Mononuclear cell (primary cell): ENCODE data around the gene WBP2. TPM values are rescaled to one million over a fixed set of nuclear protein-coding genes. Genes with fewer than 3 reads are reported as not detected.
"Not testable (repeated sequence)": the region's sequence is repeated elsewhere in the genome, so short reads cannot be mapped to it uniquely, and the experiment has no call there.

Experiments used
- H3K27me3 ChIP-seq: 2 replicates; pipeline ENCODE4 v1.6.0; 2011; ENCODE audit warnings: low read length, control low read depth; ENCODE audit not compliant: insufficient read depth
- H3K4me1 ChIP-seq: 2 replicates; pipeline ENCODE4 v1.5.1; 2011; ENCODE audit warnings: mild to moderate bottlenecking, low read length, control low read depth; ENCODE audit not compliant: insufficient read depth
- H3K4me3 ChIP-seq: 2 replicates; pipeline ENCODE4 v1.5.1; 2011; ENCODE audit warnings: mild to moderate bottlenecking, low read length, moderate library complexity
- H3K9me3 ChIP-seq: 2 replicates; pipeline ENCODE4 v1.5.1; 2011; ENCODE audit warnings: low read depth, mild to moderate bottlenecking, control low read depth, low read length
- total RNA-seq: library from RNA; depleted of rRNA; stranded (reverse); fragments of >200 nt; gene quantifications from one replicate; pipeline ENCODE4 v1.2.3, GENCODE V29; 2012

Gene WBP2
- total RNA-seq, 1 donor: 30.5 TPM

DNA sequence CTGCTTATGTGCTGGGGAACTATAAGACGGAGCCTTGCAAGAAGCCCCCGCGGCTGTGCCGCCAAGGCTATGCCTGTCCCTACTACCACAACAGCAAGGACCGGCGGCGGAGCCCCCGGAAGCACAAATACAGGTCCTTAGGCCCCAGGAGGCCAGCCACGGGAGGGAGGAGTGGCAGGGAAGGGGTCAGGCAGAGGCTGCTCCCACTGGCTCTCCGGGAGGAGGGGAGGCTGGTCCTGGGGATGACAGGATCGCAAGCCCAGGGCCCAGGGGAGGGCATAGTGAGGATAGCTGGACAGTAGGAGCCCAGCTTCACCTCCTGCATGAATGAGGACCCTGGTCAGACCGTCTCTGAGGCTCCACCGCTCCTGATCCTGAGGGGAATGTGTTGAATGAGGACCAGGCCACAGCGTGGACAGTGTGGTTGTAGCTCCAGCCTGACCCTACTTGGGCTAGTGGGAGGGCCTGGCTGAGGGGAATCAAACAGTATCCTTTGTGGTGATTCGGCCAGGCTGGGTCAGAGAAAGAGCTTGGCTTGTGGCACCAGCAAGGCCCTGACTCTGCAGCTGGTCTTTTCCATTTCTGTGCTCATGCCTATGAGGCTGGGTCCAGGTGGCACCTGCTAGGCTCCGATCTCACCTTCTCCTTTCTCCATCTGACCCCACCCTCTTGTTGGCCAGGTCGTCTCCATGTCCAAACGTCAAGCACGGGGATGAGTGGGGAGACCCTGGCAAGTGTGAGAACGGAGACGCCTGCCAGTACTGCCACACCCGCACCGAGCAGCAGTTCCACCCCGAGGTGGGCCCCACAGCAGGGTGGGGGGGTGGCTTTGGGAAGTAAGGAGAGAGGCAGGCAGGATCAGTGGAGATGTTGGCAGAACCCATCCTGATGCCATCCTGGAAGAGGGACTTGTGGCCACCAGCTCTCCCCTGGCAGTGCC lies 41.8 kb downstream of the WBP2 start:
- H3K27me3 ChIP-seq: no peaks in the 10 kb centered on the region
- H3K9me3 ChIP-seq: no peaks in the 10 kb centered on the region
- no peak overlapping the region for H3K4me3 ChIP-seq
- H3K4me1 ChIP-seq: no peaks in the 10 kb centered on the region

DNA sequence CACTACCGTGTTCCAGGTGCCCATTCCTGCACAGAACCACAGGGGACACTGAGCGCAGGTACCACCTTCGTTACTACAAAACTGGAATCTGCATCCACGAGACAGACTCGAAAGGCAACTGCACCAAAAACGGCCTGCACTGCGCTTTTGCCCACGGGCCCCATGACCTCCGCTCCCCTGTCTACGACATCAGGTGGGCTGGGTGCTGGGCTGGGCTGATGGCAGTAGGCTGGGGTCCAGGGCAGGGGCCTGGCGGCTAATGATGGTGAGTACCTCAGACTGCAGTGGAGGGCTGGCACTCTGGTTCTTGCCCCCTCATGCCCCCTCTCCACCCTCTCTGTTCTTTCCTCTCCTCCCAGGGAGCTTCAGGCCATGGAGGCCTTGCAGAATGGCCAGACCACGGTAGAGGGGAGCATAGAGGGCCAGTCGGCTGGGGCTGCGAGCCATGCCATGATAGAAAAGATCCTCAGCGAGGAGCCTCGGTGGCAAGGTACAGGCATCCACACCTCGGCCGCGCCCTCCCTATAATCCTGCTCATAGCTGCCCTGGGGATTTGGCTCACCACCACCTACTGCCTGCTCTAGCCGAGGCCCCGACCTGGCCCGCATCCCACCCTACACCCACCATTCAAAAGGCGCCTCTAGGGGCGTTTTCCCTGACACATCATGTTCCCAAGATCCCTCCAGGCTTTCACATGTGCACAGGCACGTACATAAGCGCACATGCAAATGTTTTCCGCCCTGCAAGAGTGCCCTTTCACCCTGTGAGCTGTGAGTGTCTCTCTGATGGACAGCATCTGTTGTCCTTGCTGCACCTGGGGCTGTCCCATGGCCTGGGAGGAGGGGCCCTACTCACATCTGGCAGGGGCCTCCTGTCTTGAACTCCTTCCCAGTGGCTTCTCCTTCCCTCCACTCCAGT lies 42.8 kb downstream of the WBP2 start:
- Histone ChIP-seq H3K4me3 (no peak overlapping the region), H3K9me3 (no peaks in the 10 kb centered on the region), H3K4me1 (no peaks in the 10 kb centered on the region), H3K27me3 (no peaks in the 10 kb centered on the region)

DNA sequence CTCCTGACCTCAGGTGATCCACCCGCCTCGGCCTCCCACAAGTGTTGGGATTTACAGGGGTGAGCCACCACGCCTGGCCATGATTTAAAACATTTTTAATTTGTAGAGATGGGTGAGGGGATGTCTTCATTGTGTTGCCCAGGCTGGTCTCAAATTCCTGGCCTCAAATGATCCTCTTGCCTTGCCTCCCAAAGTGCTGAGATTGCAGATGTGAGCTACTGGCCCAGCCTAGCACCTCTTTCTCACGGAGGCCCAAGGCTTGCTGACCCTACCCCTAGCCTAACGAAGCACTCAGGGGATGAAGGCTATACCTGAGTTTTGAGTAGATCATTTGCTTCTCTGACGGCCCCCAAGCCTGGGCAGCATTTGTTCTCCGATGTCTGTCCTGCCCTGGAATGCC lies 44.0 kb downstream of the WBP2 start:
- no peaks in the 10 kb centered on the region for H3K9me3 ChIP-seq
- no peaks in the 10 kb centered on the region for H3K4me1 ChIP-seq
- no peaks in the 10 kb centered on the region for H3K27me3 ChIP-seq
- H3K4me3 ChIP-seq: no peak overlapping the region

DNA sequence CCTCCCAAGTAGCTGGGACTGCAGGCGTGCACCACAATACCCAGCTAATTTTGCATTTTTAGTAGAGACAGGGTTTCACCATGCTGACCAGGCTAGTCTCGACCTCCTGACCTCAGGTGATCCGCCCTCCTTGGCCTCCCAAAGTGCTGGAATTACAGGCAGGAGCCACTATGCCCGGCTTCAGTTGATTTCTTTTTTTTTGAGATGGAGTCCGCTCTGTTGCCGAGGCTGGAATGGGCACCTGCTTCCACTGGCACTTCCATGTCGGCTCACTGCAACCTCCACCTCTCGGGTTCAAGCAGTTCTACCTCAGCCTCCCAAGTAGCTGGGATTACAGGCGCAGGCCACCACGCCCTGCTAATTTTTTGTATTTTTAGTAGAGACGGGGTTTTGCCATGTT lies 44.4 kb downstream of the WBP2 start:
- H3K4me1 ChIP-seq, H3K27me3 ChIP-seq, H3K9me3 ChIP-seq, H3K4me3 ChIP-seq: not testable (repeated sequence)

DNA sequence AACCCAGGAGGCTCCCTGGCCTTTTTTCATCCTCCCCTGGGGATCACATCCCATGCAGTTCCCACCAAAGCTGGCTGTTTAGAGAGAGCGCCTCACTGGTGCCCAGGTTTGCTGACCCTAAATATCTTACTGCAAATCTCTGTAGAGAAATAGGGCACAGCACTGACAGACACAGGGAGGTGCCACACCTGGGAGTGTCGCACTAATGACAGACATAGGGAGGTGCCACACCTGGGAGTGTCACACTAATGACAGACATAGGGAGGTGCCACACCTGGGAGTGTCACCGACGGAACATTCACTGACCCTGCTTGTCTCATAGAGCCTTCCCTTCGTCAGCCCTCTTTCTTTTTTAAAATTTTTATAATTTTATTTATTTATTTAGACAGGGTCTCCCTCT lies 44.9 kb downstream of the WBP2 start:
- no peaks in the 10 kb centered on the region for H3K4me1 ChIP-seq
- no peaks in the 10 kb centered on the region for H3K27me3 ChIP-seq
- no peak overlapping the region for H3K4me3 ChIP-seq
- H3K9me3 ChIP-seq: no peaks in the 10 kb centered on the region

DNA sequence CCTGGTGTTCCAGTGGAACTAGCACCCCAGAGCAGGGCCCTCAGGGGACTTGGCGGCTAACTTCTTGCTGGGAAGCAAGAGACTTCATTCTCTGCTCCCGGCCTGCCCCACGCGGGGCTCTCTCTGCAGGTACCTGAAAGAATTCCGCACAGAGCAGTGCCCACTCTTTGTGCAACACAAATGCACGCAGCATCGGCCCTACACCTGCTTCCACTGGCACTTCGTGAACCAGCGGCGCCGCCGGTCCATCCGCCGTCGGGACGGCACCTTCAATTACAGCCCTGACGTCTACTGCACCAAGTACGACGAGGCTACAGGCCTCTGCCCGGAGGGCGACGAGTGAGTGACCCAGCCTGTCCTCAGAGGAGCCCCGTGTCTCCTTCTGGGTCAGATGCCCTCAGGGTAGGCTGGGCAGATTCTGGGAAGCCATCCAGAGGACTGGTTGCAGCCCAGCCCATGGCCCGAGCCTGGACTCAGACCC lies 45.5 kb downstream of the WBP2 start:
- Histone ChIP-seq H3K9me3 (no peaks in the 10 kb centered on the region), H3K27me3 (no peaks in the 10 kb centered on the region), H3K4me1 (no peaks in the 10 kb centered on the region), H3K4me3 (no peak overlapping the region)

DNA sequence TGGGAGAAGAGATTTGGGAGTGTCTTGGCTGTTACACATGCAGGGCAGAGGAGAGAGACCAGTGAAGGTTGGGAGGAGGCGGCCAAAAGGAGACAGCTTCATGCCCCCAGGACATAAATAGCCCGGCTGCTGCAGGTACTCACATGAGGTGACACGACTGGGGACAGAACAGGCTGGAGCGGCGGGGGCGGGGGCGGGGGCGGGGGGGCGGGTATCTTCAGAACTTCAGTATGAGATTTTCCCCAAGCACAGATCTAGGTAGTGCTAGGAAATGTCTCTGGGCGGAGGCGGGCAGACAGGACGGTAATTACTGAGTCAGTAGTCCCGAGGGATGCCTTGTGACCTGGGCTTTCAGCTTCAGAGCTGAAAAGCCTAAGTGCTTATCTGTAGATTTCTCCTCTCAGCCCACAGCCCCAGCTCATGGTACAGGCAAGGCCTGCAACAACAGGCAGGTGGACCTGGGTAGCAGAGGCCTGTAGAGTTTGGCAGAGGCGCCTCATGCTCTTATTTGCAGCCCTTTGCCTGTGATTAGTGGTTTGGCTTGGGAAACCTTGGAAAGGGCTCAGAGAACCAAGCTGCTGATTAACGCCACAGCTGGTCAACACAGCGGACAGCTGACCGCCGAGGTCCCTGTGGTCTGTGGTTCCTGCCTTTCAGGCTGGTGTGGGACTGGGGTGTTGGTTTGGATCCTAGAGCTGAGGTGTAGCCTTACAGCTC lies 46.1 kb downstream of the WBP2 start:
- Histone ChIP-seq H3K4me1 (no peaks in the 10 kb centered on the region), H3K9me3 (no peaks in the 10 kb centered on the region), H3K4me3 (no peak overlapping the region), H3K27me3 (no peaks in the 10 kb centered on the region)

DNA sequence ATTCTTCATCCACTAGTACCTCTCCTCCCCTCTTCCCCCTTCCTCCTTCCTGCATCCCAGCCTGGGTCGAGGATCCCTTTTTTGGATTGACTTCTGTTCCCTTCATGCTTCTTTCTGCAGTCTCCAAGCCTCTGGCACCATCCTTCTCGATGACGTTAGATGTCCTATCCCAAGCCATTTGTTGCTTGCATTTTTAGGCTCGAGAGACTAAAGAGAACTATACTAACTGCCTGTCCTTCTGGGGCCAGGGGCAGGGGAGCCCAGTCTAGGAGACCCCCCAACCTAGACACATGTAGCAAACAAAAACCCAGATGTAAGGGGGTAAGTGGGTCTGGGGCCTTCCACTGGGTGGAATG lies 46.6 kb downstream of the WBP2 start:
- H3K27me3 ChIP-seq: no peaks in the 10 kb centered on the region

DNA sequence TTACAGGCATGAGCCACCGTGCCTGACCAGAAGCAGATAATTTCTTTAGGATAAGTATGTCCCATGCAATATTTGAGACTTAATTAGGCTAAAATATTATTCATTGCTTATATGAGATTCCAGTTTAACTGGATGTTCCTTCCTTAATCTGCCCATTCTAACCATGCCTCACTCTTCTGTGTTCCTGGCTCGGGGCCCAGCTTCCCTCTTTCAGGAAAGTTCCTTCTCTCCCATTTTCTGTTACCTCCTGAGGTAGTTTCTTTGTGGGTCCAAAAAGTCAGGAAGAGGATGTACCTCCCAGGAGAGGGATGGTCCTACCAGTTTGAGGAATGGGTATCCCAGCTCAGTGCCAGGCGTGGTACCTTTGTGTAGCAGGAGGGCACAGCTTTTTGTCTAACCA lies 47.3 kb downstream of the WBP2 start:
- H3K9me3 ChIP-seq: no peaks in the 10 kb centered on the region
- no peaks in the 10 kb centered on the region for H3K27me3 ChIP-seq
- no peaks in the 10 kb centered on the region for H3K4me1 ChIP-seq
- no peak overlapping the region for H3K4me3 ChIP-seq

More for the DNA sequence above, 46.6 kb downstream of the WBP2 start:
- Histone ChIP-seq H3K9me3 (no peaks in the 10 kb centered on the region), H3K4me3 (no peak overlapping the region), H3K4me1 (no peaks in the 10 kb centered on the region)

DNA sequence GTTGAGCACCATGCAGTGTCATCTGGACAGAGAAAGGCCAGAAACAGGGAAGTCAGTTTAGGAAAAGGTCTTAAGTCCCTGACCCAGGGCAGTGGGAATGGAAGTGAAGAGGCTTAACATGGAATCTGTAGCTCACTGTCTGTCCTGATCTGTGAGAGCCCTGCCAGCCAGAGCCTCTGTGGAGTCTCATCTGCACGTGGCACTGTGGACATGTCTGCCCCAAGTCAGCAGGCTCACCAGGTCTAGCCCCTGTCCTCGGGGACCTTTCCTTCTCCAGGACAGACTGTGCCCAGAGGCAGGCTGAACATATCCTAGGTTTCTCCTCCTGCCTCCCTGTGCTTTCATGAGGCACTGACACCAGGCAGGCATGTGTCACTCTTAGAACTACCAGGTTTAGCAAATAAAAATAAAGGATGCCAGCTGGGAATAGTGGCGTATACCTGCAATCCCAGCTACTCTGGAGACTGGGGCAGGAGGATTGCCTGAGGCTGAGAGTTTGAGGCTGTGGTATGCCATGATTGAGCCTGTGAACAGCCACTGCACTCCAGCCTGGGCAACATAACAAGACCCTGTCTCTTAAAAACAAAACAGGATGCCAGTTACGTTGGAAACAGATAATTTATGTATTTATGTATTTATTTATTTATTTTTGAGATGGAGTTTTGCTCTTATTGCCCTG lies 48.2 kb downstream of the WBP2 start:
- Histone ChIP-seq H3K4me1 (no peaks in the 10 kb centered on the region), H3K9me3 (no peaks in the 10 kb centered on the region), H3K4me3 (no peak overlapping the region), H3K27me3 (no peaks in the 10 kb centered on the region)

DNA sequence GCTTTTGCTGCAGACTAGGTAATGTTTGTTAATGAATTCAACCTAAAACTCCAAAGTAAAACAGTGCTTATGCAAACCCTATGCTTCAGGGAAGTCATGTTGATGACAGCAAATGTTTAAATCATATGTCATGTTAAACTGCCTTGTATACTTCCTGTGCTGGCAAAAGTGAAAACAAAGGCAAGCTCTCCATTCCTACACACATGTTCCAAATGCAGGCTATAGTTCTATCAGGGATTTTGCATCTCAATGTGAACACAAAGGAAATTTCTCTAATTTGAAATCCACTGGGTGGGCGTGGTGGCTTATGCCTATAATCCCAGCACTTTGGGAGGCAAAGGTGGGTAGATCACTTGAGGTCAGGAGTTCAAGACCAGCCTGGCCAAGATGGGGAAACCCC lies 51.3 kb downstream of the WBP2 start:
- Histone ChIP-seq H3K4me3 (no peak overlapping the region), H3K9me3 (no peaks in the 10 kb centered on the region), H3K4me1 (no peaks in the 10 kb centered on the region), H3K27me3 (no peaks in the 10 kb centered on the region)

DNA sequence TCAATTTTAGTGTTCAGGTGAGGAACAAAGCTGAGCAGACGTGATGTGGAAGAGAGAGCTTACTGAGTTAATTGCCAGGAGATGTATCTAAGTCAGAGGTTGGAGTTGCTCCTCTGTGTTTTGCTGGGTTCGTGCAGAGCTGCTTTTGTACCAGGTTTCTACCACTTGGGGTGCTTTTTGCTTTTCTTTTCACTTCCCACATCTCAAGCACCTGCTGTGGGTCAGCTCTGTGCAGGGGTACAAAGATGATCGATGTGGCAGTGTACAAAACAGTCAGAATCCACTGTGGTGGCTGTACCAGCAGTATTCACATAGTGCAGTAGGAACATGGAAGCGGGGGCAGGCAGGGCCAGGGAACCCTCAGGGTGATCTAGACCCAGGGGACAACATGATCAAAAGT lies 55.7 kb downstream of the WBP2 start:
- no peaks in the 10 kb centered on the region for H3K9me3 ChIP-seq
- no peaks in the 10 kb centered on the region for H3K27me3 ChIP-seq
- H3K4me3 ChIP-seq: no peak overlapping the region
- no peaks in the 10 kb centered on the region for H3K4me1 ChIP-seq

DNA sequence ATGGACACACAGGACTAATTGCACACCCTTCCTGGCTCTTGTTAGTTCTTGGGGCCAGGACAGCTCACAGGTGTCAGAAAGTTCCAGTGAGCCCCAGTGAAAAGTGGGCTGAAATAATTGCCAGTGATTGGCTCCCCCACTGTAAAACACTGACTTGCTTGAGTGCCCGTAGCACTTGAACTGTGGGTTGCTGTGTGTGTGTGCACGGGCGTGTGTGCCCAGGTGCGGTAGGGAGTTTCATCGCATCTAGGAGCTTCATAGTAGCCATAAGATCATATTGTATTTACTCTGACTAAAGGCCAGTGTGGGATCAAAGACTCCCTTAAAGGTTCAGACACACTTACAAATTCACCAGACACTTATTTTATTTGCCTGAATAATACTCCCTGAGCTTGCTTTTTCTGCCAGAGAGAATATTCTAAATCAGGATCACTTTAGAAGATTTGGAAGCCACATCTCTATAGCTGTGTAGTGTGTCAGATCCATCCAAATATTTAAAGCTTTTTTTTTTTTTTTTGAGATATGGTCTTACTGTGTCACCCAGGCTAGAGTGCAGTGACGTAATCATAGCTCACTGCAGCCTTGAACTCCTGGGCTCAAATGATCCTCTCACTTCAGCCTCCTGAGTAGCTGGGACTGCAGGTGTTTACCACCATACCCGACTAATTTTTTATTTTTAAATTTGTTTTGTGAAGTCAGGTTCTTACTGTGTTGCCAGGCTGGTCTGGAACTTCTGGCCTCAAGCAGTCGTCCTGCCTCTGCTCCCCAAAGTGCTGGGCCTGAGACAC lies 59.1 kb downstream of the WBP2 start:
- Histone ChIP-seq H3K4me3 (no peak overlapping the region), H3K27me3 (no peaks in the 10 kb centered on the region), H3K4me1 (no peaks in the 10 kb centered on the region), H3K9me3 (no peaks in the 10 kb centered on the region)
